Breast epithelium (tissue), 4 donors: Measurements from ENCODE around the gene UGT1A8. TPM values are rescaled to one million over a fixed set of nuclear protein-coding genes. Genes with fewer than 3 reads are reported as not detected.
"Not testable (repeated sequence)": the region's sequence is repeated elsewhere in the genome, so short reads cannot be mapped to it uniquely, and the experiment has no call there.

Experiments used
- DNase-seq, 2 donors: peaks; one replicate each; pipeline ENCODE4 v3.0.0-alpha.2; 2019; ENCODE audit warnings: low spot score in 2 of 2
- H3K27ac ChIP-seq, 2 donors: fragments of 200-600 bp; sonication (generic) in 1 of 2; one replicate each; pipeline ENCODE4 v1.5.1; 2016 to 2019; ENCODE audit warnings: mild to moderate bottlenecking in 1 of 2
- H3K27me3 ChIP-seq, 2 donors: fragments of 200-600 bp; sonication (generic) in 1 of 2; one replicate each; pipeline versions ENCODE4 v1.5.1 to v1.6.0; 2017 to 2019; ENCODE audit warnings: control low read depth in 1 of 2, mild to moderate bottlenecking in 1 of 2
- H3K36me3 ChIP-seq: fragments of 200-600 bp; one replicate; pipeline ENCODE4 v1.5.1; 2019
- H3K4me1 ChIP-seq, 2 donors: fragments of 200-600 bp; sonication (generic); one replicate each; pipeline ENCODE4 v1.5.1; 2016 to 2019; ENCODE audit warnings: control low read depth in 1 of 2
- H3K4me3 ChIP-seq, 3 donors: fragments of 200-600 bp; sonication (generic); 1 replicate in 2 of 3; 2 replicates in 1 of 3; pipeline ENCODE4 v1.5.1; 2016 to 2019; ENCODE audit warnings: mild to moderate bottlenecking in 3 of 3, moderate library complexity in 2 of 3
- H3K9me3 ChIP-seq, 2 donors: fragments of 200-600 bp; sonication (generic) in 1 of 2; one replicate each; pipeline ENCODE4 v1.5.1; 2016 to 2019; ENCODE audit warnings: control low read depth in 1 of 2
- CTCF ChIP-seq, 3 donors: fragments of 450-650 bp; IDR thresholded peaks; one replicate each; pipeline ENCODE4 v1.5.1; 2016 to 2017; ENCODE audit warnings: antibody characterized with exemption in 3 of 3, mild to moderate bottlenecking in 3 of 3, moderate library complexity in 3 of 3
- POLR2A ChIP-seq: fragments of 450-650 bp; IDR thresholded peaks from one replicate; pipeline ENCODE4 v1.6.1; 2016; ENCODE audit warnings: antibody characterized with exemption, mild to moderate bottlenecking, moderate library complexity
- POLR2AphosphoS5 ChIP-seq, 3 donors: sonication (generic); formaldehyde crosslinking; IDR thresholded peaks; one replicate each; pipeline ENCODE4 v1.6.1; 2017; ENCODE audit warnings: antibody characterized with exemption in 3 of 3
- intact Hi-C: fragments of 100-400 bp; cut with DNase I; formaldehyde crosslinking; loops from one replicate; pipeline ENCODE4 v1.15.1; 2023; ENCODE audit warnings: low total_unique reads
- total RNA-seq, 3 donors: library from RNA; depleted of rRNA; stranded (reverse); fragments of >200 nt; gene quantifications; one replicate each; pipeline ENCODE4 v1.1.0, GENCODE V29; 2016

Gene UGT1A8
- total RNA-seq, 3 donors from 2014 or later: not detected

GRCh38 chr2:233588400-233588799, 29.0 kb upstream of the UGT1A8 start:
- intact Hi-C loops: no loop called here
- no peak for DNase-seq
- no peaks in the 10 kb centered on the region for H3K4me1 ChIP-seq
- no peaks in the 10 kb centered on the region for H3K9me3 ChIP-seq
- H3K36me3 ChIP-seq: no peaks in the 10 kb centered on the region
- H3K27ac ChIP-seq: no peak overlapping the region
- no peaks in the 10 kb centered on the region for H3K27me3 ChIP-seq
- TF ChIP-seq CTCF (IDR thresholded peaks at IDR 0.05): no peak
- no peak for TF ChIP-seq POLR2A
- TF ChIP-seq POLR2AphosphoS5 (IDR thresholded peaks at IDR 0.05): no peak
- no peak overlapping the region for H3K4me3 ChIP-seq

- H3K9me3 ChIP-seq, intact Hi-C loops, H3K27ac ChIP-seq: not testable (repeated sequence)
Measured at GRCh38 chr2:233592706-233593105, 24.7 kb upstream of the UGT1A8 start.

GRCh38 chr2:233593201-233593600, 24.2 kb upstream of the UGT1A8 start:
- DNase-seq: no peak
- no peak for TF ChIP-seq POLR2AphosphoS5 (IDR thresholded peaks at IDR 0.05)
- no peak for TF ChIP-seq CTCF (IDR thresholded peaks at IDR 0.05)
- no peak for TF ChIP-seq POLR2A
- Histone ChIP-seq H3K9me3 (no peaks in the 10 kb centered on the region), H3K27ac (no peak overlapping the region), H3K4me3 (no peak overlapping the region), H3K36me3 (no peaks in the 10 kb centered on the region), H3K4me1 (no peaks in the 10 kb centered on the region), H3K27me3 (no peaks in the 10 kb centered on the region)
- intact Hi-C loops: no loop called here

More at GRCh38 chr2:233592706-233593105, 24.7 kb upstream of the UGT1A8 start:
- DNase-seq, H3K27me3 ChIP-seq, H3K36me3 ChIP-seq, H3K4me3 ChIP-seq, H3K4me1 ChIP-seq: not testable (repeated sequence)

- TF ChIP-seq CTCF (IDR thresholded peaks at IDR 0.05) (no peak), POLR2A (no peak), POLR2AphosphoS5 (IDR thresholded peaks at IDR 0.05) (no peak)
- H3K36me3 ChIP-seq: no peaks in the 10 kb centered on the region
- DNase-seq: no peak
Measured at GRCh38 chr2:233597522-233597921, 19.9 kb upstream of the UGT1A8 start.

GRCh38 chr2:233598952-233599351, 18.5 kb upstream of the UGT1A8 start:
- DNase-seq: no peak
- Histone ChIP-seq H3K4me3 (no peak overlapping the region), H3K4me1 (no peaks in the 10 kb centered on the region), H3K27ac (no peak overlapping the region), H3K27me3 (no peaks in the 10 kb centered on the region), H3K36me3 (no peaks in the 10 kb centered on the region), H3K9me3 (no peaks in the 10 kb centered on the region)
- intact Hi-C loops: no loop called here
- TF ChIP-seq POLR2A (no peak), POLR2AphosphoS5 (IDR thresholded peaks at IDR 0.05) (no peak), CTCF (IDR thresholded peaks at IDR 0.05) (no peak)

More at GRCh38 chr2:233597522-233597921, 19.9 kb upstream of the UGT1A8 start:
- H3K4me3 ChIP-seq: no peak overlapping the region
- H3K4me1 ChIP-seq: no peaks in the 10 kb centered on the region
- H3K9me3 ChIP-seq: no peaks in the 10 kb centered on the region
- intact Hi-C loops: no loop called here
- no peaks in the 10 kb centered on the region for H3K27me3 ChIP-seq
- no peak overlapping the region for H3K27ac ChIP-seq

GRCh38 chr2:233600386-233600785, 17.0 kb upstream of the UGT1A8 start:
- H3K27me3 ChIP-seq: no peaks in the 10 kb centered on the region
- TF ChIP-seq POLR2A: no peak
- no peak for TF ChIP-seq POLR2AphosphoS5 (IDR thresholded peaks at IDR 0.05)
- TF ChIP-seq CTCF (IDR thresholded peaks at IDR 0.05): no peak
- no peaks in the 10 kb centered on the region for H3K36me3 ChIP-seq
- H3K9me3 ChIP-seq: no peaks in the 10 kb centered on the region
- no peak overlapping the region for H3K27ac ChIP-seq
- intact Hi-C loops: no loop called here
- DNase-seq: no peak
- no peaks in the 10 kb centered on the region for H3K4me1 ChIP-seq
- no peak overlapping the region for H3K4me3 ChIP-seq
